ENCODE results near the gene SH3BP5L. TPM values are rescaled to one million over a fixed set of nuclear protein-coding genes. Genes with fewer than 3 reads are reported as not detected.

SH3BP5L gene
- total and polyA plus RNA-seq, 2 of the 13 experiments (the other 11 are each of a cell fraction or from before 2014, with no cell fraction given), result 10.3 to 14.9 TPM

- TF ChIP-seq PRDM15 (CRISPR knock-in tag; IDR thresholded peaks at IDR 0.05), result no peak
- no peak for TF ChIP-seq RBM22 (optimal IDR thresholded peaks at IDR 0.05; ENCODE audit: low read length)
- TF ChIP-seq NCOA1 (CRISPR knock-in tag; IDR thresholded peaks at IDR 0.05), result no peak
- no peak for TF ChIP-seq ZNF615 (CRISPR knock-in tag; IDR thresholded peaks at IDR 0.05; ENCODE audit: borderline replicate concordance)
- TF ChIP-seq THRA (CRISPR knock-in tag; IDR thresholded peaks at IDR 0.05; ENCODE audit: borderline replicate concordance), result no peak
- TF ChIP-seq GZF1 (CRISPR knock-in tag; IDR thresholded peaks at IDR 0.05), result no peak
- TF ChIP-seq NCOR1 (IDR thresholded peaks at IDR 0.05; ENCODE audit: borderline replicate concordance, low read length), result peak; percentile 41; the same call in 1 of the 2 replicates
- 0 out of 2 replicates have a peak, but pooled peaks have one; percentile 25 for TF ChIP-seq HOXA7 (CRISPR knock-in tag; IDR thresholded peaks at IDR 0.05)
- 0 out of 2 replicates have a peak, but pooled peaks have one; percentile 59 for TF ChIP-seq ZNF703 (CRISPR knock-in tag; IDR thresholded peaks at IDR 0.05; ENCODE audit: borderline replicate concordance)
- no peak for TF ChIP-seq SP4 (CRISPR knock-in tag; IDR thresholded peaks at IDR 0.05)
- peak; percentile 54 for TF ChIP-seq ATF7 (IDR thresholded peaks at IDR 0.05)
- TF ChIP-seq ATF7 (CRISPR knock-in tag; IDR thresholded peaks at IDR 0.05), result no peak
- no peak for TF ChIP-seq SNAPC2 (CRISPR knock-in tag; IDR thresholded peaks at IDR 0.05)
- 0 out of 2 replicates have a peak, but pooled peaks have one; percentile 25 for TF ChIP-seq RFXANK (CRISPR knock-in tag; IDR thresholded peaks at IDR 0.05)
- TF ChIP-seq ZNF879 (CRISPR knock-in tag; IDR thresholded peaks at IDR 0.05), result no peak
- no peak for TF ChIP-seq FOXK2 (IDR thresholded peaks at IDR 0.05)
- TF ChIP-seq, protein P1, sequence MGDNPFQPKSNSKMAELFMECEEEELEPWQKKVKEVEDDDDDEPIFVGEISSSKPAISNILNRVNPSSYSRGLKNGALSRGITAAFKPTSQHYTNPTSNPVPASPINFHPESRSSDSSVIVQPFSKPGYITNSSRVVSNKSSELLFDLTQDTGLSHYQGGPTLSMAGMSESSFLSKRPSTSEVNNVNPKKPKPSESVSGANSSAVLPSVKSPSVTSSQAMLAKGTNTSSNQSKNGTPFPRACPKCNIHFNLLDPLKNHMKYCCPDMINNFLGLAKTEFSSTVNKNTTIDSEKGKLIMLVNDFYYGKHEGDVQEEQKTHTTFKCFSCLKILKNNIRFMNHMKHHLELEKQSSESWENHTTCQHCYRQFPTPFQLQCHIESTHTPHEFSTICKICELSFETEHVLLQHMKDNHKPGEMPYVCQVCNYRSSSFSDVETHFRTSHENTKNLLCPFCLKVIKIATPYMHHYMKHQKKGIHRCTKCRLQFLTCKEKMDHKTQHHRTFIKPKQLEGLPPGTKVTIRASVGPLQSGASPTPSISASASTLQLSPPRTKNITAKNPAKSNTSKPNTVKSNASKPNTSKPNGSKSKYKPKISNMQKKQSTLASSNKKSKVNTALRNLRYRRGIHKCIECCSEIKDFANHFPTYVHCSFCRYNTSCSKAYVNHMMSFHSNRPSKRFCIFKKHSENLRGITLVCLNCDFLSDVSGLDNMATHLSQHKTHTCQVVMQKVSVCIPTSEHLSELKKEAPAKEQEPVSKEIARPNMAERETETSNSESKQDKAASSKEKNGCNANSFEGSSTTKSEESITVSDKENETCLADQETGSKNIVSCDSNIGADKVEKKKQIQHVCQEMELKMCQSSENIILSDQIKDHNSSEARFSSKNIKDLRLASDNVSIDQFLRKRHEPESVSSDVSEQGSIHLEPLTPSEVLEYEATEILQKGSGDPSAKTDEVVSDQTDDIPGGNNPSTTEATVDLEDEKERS (CRISPR knock-in tag; IDR thresholded peaks at IDR 0.05), result no peak
- no peak for TF ChIP-seq ASH2L (IDR thresholded peaks at IDR 0.05; ENCODE audit: insufficient read length, low read depth, low read length)
- TF ChIP-seq RAD51 (IDR thresholded peaks at IDR 0.05; ENCODE audit: borderline replicate concordance), result no peak
- TF ChIP-seq, protein P2, sequence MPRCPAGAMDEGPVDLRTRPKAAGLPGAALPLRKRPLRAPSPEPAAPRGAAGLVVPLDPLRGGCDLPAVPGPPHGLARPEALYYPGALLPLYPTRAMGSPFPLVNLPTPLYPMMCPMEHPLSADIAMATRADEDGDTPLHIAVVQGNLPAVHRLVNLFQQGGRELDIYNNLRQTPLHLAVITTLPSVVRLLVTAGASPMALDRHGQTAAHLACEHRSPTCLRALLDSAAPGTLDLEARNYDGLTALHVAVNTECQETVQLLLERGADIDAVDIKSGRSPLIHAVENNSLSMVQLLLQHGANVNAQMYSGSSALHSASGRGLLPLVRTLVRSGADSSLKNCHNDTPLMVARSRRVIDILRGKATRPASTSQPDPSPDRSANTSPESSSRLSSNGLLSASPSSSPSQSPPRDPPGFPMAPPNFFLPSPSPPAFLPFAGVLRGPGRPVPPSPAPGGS (CRISPR knock-in tag; IDR thresholded peaks at IDR 0.05), result no peak
- TF ChIP-seq HNRNPK (IDR thresholded peaks at IDR 0.05; ENCODE audit: low read depth, low read length, poor library complexity, severe bottlenecking), result no peak
- TF ChIP-seq CEBPB (IDR thresholded peaks at IDR 0.05; ENCODE audit: borderline replicate concordance, low read depth, low read length), result no peak
Measured at GRCh38 chr1:248873993-248874533, 48.3 kb upstream of the SH3BP5L start (continued).
